GM04504 (cell line): ENCODE data around the gene PCSK6.
"Not testable (repeated sequence)": the region's sequence is repeated elsewhere in the genome, so short reads cannot be mapped to it uniquely, and the experiment has no call there.

Experiments
- DNase-seq: peaks from one replicate; pipeline ENCODE4 v3.0.0-alpha.2; 2012; ENCODE audit warnings: low read depth

PCSK6 gene

GRCh38 chr15:101482526-101483371 is 6.8 kb downstream of the PCSK6 start:
- DNase-seq: no peak

- DNase-seq: no peak
Observed at GRCh38 chr15:101481917-101482525, 7.5 kb downstream of the PCSK6 start.

DNA sequence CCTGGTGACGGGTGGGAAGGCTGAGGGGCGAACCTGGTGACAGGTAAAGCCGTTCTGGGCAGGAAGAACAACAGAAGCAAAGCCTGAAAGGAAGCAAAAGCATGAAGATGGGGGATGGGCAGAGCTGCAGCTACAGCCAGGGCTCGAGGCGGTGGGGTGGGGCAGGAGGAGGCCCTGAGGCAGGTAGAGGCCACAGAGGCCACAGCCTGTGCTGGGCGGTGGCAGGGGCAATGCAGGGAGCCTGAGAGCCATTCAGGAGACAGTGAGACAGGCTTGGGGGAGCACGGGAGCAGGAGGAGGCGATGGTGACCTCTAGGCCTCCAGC is 8.2 kb downstream of the PCSK6 start:
- DNase-seq: no peak

- no peak for DNase-seq
Observed at GRCh38 chr15:101480613-101481380, 8.7 kb downstream of the PCSK6 start.

DNA sequence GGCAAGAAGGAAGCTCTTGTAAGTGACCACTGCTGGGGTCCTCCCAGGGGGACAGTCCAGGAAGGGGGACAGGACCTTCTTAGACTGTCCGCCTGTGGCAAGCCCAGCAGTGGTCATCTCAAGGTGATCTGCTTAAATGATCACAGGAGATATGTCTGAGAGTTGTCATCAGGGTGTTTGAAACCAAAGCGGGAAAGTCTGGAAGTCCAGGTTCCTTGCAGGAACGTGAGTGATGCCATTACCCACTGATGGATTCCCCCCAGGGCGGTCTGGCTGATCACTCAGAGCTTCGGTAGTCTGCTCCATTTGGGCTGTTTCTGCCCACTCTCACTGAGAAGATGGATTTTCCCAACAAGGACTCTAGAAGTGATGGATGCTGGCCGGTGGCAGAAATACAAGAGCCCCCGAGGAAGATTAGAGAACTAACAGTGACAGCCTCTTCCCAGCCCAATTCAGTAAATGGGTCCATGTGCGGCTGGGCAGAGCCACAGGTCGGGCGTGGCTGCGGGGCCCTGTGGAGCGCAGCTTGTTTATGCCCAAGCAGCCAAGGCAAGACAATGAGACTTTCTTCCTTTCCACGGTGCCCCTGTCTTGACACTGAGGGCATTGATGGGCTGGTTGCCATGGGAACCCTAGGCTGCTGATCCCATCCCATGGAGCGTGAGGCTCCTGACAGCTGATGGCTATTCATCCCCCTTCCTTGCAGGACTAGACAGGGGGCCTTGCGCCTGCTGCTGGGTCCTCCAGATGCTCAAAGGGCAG is 9.5 kb downstream of the PCSK6 start:
- DNase-seq: no peak

GRCh38 chr15:101479342-101479845 is 10.1 kb downstream of the PCSK6 start:
- no peak for DNase-seq

GRCh38 chr15:101478701-101479341 is 10.7 kb downstream of the PCSK6 start:
- DNase-seq: no peak

DNA sequence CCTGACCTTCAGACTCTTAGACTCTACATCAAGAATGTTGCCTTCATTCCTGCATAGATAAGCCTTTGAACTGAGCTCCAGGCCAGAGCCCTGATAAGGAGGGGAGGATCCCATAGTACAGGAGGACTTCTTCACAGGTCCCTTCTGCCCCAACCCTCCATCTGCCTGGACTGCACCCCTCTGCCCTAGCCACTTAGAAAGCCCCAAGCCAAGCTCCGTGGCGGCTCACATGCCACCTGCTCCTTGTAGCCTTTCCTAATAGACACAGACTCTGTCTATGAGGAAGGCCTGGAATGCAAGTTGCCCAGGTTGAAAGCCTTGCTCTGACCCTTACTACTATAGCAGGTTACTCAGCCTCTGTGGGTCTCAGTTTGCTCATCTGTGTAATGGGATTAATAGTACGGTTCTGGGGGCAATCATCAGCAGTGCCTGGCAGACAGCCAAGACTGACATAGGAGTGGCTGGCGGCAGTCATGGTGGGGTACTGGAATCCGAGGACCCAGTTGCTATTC is 11.6 kb downstream of the PCSK6 start:
- no peak for DNase-seq

DNA sequence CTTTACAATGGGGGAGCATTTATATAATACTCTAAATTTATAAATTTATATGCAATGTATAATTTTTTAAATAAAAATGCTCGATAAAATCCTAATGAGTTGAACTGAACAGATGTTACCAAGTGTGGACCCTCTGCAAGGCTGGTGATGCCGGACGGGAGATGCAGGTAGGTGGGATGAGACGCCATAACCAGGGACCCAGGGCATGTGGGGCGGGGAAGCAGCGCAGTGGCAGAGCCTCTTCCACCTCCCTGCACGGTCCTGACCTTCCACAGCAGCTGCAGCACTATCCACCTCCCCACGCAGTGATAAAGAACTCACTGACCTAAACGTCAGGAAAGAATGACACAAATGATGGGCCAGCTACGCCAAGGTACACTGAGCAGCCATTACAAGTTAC is 12.8 kb downstream of the PCSK6 start:
- DNase-seq: no peak

DNA sequence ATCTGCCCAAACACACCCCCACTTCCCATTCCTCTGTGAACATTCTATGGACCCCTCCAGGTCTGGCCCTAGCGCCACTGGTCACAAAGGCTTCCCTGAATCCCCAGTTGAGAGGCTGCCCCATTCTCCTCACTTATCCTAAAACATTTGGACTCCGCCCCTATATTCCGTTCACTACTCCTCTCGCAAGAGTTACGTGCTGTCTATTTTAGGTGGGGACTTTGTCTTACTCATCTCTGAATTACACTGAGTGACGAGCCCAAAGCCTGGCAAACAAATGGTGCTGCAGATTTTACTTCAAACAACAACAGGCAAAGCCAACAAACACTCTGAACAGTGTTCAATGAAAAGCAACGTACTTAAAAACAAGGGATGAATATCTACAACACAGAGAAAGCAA is 14.5 kb downstream of the PCSK6 start:
- DNase-seq: no peak

- no peak for DNase-seq
Observed at GRCh38 chr15:101474233-101474632, 15.3 kb downstream of the PCSK6 start.

DNA sequence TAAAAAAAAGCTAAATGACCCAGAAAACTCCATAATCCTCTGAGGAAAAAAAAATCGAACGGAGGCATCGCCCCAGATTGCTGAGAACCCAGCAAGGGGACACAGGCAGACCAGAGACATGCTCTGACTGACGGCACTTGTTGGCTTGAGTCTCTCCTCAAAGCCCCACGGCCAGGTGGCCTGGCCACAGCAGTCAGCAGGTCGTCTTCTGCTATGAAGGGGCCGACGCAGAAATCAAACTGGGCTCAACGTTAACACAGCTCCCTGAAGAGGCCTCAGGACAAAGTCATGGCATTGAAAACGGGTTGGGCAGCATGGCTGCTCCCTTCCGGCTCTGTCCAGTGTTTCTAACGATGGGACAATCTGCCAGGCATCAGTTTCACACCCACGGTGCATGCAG is 17.5 kb downstream of the PCSK6 start:
- no peak for DNase-seq

GRCh38 chr15:101470548-101471239 is 18.8 kb downstream of the PCSK6 start:
- no peak for DNase-seq

DNA sequence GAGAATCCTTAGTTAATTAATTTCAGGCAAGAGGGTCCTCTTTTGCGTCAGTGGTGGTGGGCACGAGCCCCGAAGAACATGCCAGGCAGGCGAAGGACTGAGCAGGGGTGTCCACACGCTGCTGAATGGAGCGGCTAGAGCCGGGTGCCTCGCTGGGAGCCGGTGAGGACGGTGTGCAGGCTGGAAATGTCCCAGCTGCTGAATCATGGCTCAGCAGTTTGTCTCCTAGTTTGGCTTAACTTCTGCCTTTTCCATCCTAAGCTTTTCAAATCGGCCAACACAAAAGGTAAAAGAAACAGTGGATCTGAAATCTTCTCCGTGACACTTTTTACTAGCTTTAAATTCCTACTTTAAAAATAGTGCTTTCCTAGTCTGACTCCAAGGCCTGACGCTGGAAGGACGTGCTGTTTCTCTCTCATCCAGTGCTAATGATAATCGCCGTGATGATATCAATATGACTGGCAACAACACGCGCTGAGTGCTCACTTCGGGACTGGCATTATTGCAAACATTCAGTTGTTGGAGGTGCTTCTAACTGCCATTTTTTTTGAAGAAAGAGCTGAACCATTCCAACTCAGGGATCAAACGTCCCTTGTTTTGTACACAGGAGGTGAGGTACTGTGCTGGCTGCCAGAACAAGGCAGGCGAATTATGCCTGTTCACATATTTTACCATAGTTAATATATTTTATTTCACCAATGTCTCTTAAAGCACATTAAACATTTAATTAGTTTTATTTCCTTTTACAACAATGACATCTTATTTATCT is 19.8 kb downstream of the PCSK6 start:
- DNase-seq: no peak

DNA sequence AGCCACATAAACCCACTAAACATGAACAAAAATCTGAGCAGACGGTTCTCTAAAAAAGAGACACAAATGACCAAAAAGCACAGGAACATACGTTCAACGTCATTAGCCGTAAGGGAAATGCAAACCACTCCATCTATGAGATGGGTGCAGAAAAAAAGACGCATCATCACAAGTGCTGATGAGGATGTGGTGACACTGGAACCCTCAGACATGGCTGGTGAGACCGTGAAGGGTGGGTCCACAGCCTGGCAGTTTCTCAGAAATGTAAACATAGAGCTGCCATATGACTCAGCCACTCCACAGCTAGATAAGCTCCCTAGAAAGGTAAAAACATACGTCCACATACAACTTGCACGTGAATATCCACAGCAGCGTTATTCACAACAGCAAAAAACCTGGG is 23.3 kb downstream of the PCSK6 start:
- DNase-seq: no peak

DNA sequence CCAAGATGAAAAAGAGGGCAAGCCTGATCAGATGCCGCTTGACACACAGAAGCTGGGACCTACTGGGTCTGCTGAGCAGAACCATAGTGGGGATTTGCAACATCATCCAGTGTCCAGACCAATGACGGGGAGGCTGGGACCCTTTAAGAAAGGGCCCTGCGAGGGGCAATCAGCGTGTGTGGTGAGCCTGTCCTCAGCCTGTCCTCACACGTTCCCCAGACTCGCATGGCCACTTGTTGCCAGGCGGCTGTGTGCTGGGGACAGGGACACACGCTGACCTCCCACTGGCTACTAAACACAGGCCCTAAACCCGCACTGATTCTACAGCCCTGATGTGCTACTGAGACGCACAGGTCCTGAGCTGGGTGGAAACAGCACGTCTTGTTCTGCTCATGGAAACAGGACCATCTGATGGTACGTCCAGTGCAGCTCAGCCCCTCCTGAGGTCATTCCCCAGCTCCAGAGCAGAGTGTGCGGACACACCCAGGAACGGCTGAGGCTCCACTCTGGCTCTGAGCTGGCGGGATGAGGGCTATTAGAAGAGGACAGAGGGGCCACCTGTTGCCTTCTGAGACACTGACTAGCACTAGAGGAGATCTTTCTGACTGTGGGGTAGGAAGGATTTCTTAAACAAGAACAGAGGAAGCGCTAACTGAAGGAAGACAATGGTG is 24.4 kb downstream of the PCSK6 start:
- no peak for DNase-seq

- no peak for DNase-seq
Observed at GRCh38 chr15:101464256-101464998, 25.1 kb downstream of the PCSK6 start.

- DNase-seq: not testable (repeated sequence)
Observed at GRCh38 chr15:101463696-101464095, 25.8 kb downstream of the PCSK6 start.

DNA sequence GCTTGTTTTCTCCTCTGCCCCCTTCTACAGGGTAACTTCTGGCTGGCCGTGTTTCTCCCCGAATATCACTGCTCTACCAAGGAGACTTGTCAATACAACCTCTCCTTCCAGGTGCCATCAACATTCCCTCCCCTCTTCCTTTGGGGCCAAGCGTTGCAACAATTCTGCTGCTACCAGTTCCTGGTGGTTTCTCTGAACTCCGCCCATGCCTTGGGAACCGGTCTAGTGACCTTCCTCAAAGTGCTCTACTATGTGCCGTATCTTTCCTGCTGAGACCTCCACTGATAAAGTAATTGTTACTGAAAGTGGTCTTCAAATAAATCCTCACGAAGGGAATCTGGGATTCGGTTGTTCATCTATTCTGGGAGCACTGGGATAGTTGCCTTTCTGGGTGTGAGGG is 26.2 kb downstream of the PCSK6 start:
- DNase-seq: no peak
